22Rv1 (cell line): ENCODE results near the gene ANP32B.
"Not testable (repeated sequence)": the region's sequence is repeated elsewhere in the genome, so short reads cannot be mapped to it uniquely, and the experiment has no call there.

ENCODE experiments used
- H3K27ac ChIP-seq: fragments of 450-650 bp; 2 replicates; pipeline ENCODE4 v1.5.1; 2017
- ZFX ChIP-seq: fragments of 450-650 bp; IDR thresholded peaks from 2 replicates; pipeline ENCODE4 v1.6.1; 2017; ENCODE audit warnings: antibody characterized with exemption, borderline replicate concordance
- TF ChIP-seq, protein P1 (sequence below): fragments of 450-650 bp; IDR thresholded peaks from 2 replicates; pipeline ENCODE4 v1.5.1; 2017; ENCODE audit warnings: mild to moderate bottlenecking

ANP32B gene

GRCh38 chr9:97966493-97966892 is 16.6 kb upstream of the ANP32B start:
- no peak overlapping the region for H3K27ac ChIP-seq
- TF ChIP-seq, protein P1, sequence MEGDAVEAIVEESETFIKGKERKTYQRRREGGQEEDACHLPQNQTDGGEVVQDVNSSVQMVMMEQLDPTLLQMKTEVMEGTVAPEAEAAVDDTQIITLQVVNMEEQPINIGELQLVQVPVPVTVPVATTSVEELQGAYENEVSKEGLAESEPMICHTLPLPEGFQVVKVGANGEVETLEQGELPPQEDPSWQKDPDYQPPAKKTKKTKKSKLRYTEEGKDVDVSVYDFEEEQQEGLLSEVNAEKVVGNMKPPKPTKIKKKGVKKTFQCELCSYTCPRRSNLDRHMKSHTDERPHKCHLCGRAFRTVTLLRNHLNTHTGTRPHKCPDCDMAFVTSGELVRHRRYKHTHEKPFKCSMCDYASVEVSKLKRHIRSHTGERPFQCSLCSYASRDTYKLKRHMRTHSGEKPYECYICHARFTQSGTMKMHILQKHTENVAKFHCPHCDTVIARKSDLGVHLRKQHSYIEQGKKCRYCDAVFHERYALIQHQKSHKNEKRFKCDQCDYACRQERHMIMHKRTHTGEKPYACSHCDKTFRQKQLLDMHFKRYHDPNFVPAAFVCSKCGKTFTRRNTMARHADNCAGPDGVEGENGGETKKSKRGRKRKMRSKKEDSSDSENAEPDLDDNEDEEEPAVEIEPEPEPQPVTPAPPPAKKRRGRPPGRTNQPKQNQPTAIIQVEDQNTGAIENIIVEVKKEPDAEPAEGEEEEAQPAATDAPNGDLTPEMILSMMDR: no peak
- no peak for TF ChIP-seq ZFX

- no peak for TF ChIP-seq ZFX
- TF ChIP-seq, protein P1: no peak
- H3K27ac ChIP-seq: no peak overlapping the region
Measured at GRCh38 chr9:97969014-97969413, 14.1 kb upstream of the ANP32B start.

DNA sequence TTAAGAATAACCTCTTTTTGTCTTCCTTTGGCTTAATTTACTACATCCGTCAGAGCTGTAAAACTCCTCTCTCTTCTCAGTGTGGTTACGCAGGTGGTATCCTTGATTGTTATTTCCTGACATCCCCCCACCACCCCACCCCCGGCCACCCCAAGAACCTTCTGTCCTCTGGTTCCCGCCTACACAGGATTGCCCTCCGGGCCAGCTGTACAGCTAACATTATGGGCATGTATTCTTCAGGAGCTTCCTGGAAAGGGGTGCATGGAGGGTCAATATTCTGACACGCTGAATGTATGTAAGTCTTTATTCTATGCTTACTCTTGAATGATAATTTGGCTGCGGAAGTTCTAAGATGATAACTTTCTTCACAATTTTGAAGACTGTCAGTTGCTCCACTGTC is 13.0 kb upstream of the ANP32B start:
- H3K27ac ChIP-seq: no peak overlapping the region
- TF ChIP-seq ZFX: no peak
- TF ChIP-seq, protein P1: no peak

DNA sequence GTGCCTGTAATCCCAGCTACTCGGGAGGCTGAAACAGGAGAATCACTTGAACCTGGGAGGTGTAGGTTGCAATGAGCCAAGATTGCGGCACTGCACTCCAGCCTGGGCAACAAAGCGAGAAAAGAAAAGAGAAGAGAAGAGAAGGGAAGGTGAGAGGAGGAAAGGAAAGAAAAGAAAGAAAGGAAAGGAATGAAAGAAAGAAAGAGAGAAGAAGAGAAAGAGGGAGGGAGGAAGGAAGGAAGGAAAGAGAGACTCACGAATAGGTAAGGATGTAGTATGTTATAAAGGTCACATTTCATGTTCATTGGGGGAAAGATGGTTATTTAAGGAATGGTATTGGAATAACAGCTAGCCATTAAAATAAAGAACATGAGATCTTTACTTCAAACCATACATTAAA is 10.4 kb upstream of the ANP32B start:
- no peak overlapping the region for H3K27ac ChIP-seq
- TF ChIP-seq, protein P1: no peak
- TF ChIP-seq ZFX: no peak

DNA sequence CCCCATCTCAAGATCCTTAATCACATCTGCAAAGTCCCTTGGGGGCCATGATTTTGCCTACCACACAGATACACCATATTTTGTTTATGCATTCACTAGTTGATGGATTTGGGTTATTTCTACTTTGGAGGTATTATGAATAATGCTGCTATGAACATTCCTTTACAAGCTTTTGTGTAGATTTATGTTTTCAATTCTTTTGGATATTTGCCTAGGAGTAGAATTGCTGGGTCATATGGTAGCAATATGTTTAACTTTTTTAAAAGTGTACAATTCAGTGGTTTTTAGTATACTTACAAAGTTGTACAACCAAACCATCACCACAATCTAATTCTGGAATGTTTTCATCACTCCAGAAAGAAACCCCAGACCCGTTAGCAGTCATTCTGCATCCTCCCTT is 7.8 kb upstream of the ANP32B start:
- TF ChIP-seq, protein P1: no peak
- no peak for TF ChIP-seq ZFX
- no peak overlapping the region for H3K27ac ChIP-seq

GRCh38 chr9:97976633-97977032 is 6.5 kb upstream of the ANP32B start:
- not testable (repeated sequence) for H3K27ac ChIP-seq

DNA sequence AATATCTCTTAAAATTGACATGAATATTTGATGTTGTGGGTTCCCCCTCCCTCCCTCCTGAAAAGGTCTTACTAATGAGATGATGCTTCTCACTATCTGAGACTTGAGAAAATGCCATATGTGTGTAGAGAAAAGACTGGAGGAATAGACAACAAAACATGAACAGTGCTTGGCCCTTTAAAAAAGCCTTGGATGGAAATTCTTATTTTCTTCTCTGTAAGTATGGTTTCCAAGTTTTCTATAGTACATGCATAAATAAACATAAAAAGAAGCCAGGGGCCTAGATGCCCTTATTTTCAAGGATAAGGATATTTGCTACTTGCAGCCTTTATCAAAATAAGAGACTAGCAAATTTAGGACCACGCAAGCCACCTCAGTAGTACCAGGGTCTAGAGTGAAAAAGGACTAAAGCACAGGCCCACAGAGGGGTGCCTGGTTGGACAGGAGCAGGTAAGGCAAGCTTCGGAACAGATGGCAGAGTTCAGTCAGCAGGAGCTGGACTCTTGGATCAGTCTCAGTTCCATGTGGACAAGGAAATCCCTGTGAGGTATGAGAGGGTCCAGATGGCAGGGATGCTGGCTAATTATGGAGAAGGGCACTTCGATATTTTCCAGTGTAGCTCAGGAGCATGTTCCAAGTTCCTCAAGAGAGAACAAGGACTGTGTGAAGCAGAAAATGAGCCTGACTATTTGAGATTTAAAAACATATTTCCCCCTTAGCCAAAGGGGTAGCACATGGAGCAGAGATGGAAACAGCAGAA is 4.6 kb upstream of the ANP32B start:
- no peak overlapping the region for H3K27ac ChIP-seq
- no peak for TF ChIP-seq ZFX
- TF ChIP-seq, protein P1: no peak

DNA sequence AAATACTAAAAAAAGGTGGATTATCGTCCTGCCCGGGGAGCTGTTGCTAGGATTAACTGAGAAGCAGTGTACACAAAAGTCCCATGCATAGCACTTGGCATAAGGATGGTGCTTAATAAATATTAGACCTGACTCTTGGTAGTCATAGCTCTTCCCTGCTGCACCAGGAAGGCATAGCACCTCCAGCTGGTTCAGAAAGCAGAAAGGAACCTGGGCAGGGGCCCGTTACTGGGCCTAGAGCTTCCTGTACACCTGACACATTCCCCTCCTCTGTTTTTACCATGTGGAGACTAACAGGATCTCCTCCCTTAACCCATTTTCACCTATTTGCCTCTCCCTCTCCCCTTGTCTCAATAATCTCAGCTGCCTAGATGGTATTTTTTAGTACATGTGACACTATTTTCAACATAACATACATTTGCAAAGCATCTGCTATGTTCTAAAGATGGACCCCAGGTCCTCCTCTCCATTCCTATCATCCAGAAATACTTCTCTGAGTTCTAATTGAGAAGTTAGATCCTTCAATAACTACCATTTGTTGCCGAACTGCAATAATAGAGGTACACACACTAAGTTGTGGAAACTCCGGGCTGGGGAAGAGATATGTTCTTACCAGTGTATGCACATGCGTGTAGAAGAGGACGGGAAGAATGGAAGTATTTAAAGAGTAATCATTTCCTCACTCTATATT is 3.2 kb upstream of the ANP32B start:
- TF ChIP-seq ZFX: no peak
- TF ChIP-seq, protein P1: no peak
- no peak overlapping the region for H3K27ac ChIP-seq
